Liver (tissue), 9 donors: ENCODE results near the gene ZMYND11. TPM values are rescaled to one million over a fixed set of nuclear protein-coding genes. Genes with fewer than 3 reads are reported as not detected.

Source experiments
- DNase-seq: peaks from one replicate; pipeline ENCODE4 v3.0.0-alpha.2; 2017; ENCODE audit warnings: low spot score
- H3K27ac ChIP-seq, 2 donors: one replicate each; pipeline ENCODE4 v1.7.0; 2013; ENCODE audit warnings: inconsistent platforms in 2 of 2, low read length in 2 of 2, control low read depth in 1 of 2, low read depth in 1 of 2, mild to moderate bottlenecking in 1 of 2
- H3K27me3 ChIP-seq, 4 donors: one replicate each; pipeline versions ENCODE4 v1.6.1 to v1.7.0; 2013; ENCODE audit warnings: low read length in 3 of 4, inconsistent platforms in 1 of 4, mild to moderate bottlenecking in 1 of 4, moderate library complexity in 1 of 4; ENCODE audit not compliant: control insufficient read depth in 4 of 4, insufficient read depth in 4 of 4
- H3K36me3 ChIP-seq, 4 donors: one replicate each; pipeline versions ENCODE4 v1.6.1 to v1.7.0; 2013; ENCODE audit warnings: low read length in 3 of 4, mild to moderate bottlenecking in 3 of 4, low read depth in 1 of 4, moderate library complexity in 1 of 4; ENCODE audit not compliant: control insufficient read depth in 4 of 4, insufficient read depth in 3 of 4
- H3K4me1 ChIP-seq, 4 donors: one replicate each; pipeline versions ENCODE4 v1.6.1 to v1.7.0; 2013; ENCODE audit warnings: low read length in 3 of 4, mild to moderate bottlenecking in 3 of 4, moderate library complexity in 1 of 4; ENCODE audit not compliant: control insufficient read depth in 4 of 4, insufficient read depth in 4 of 4
- H3K4me3 ChIP-seq, 3 donors: one replicate each; pipeline versions ENCODE4 v1.6.1 to v1.7.0; 2013; ENCODE audit warnings: low read length in 3 of 3, control low read depth in 1 of 3, low read depth in 1 of 3, mild to moderate bottlenecking in 1 of 3
- H3K9ac ChIP-seq, 2 donors: one replicate each; pipeline ENCODE4 v1.7.0; 2013; ENCODE audit warnings: low read length in 2 of 2, mild to moderate bottlenecking in 2 of 2, moderate library complexity in 2 of 2, control low read depth in 1 of 2, low read depth in 1 of 2
- H3K9me3 ChIP-seq, 4 donors: one replicate each; pipeline versions ENCODE4 v1.6.1 to v1.7.0; 2013; ENCODE audit warnings: low read length in 3 of 4; ENCODE audit not compliant: control insufficient read depth in 4 of 4
- CTCF ChIP-seq: fragments of 150-350 bp; IDR thresholded peaks from 2 replicates; pipeline ENCODE4 v1.5.1; 2017; ENCODE audit warnings: improper control_type of control experiment, low read depth, low read length; ENCODE audit not compliant: missing input control
- EGR1 ChIP-seq, 2 donors: IDR thresholded peaks; 2 replicates each; pipeline ENCODE4 v1.6.1; 2016 to 2018; ENCODE audit warnings: antibody characterized with exemption in 2 of 2, low read depth in 2 of 2
- FOXA1 ChIP-seq: IDR thresholded peaks from 2 replicates; pipeline ENCODE4 v1.6.1; 2016; ENCODE audit warnings: antibody characterized with exemption
- GABPA ChIP-seq, 2 donors: IDR thresholded peaks in 1 of 2; conservative IDR thresholded peaks in 1 of 2; 2 replicates each; pipeline ENCODE4 v1.6.1; 2016; ENCODE audit warnings: antibody characterized with exemption in 2 of 2, mild to moderate bottlenecking in 1 of 2, moderate library complexity in 1 of 2
- HNF4A ChIP-seq, 2 donors: conservative IDR thresholded peaks; 2 replicates each; pipeline ENCODE4 v1.6.1; 2016; ENCODE audit warnings: antibody characterized with exemption in 2 of 2, mild to moderate bottlenecking in 2 of 2
- HNF4G ChIP-seq: IDR thresholded peaks from 2 replicates; pipeline ENCODE4 v1.6.1; 2016; ENCODE audit warnings: antibody characterized with exemption
- NR2F2 ChIP-seq: IDR thresholded peaks from 2 replicates; pipeline ENCODE4 v1.6.1; 2016; ENCODE audit warnings: antibody characterized with exemption
- RAD21 ChIP-seq, 2 donors: IDR thresholded peaks; 2 replicates each; pipeline ENCODE4 v1.6.1; 2016; ENCODE audit warnings: antibody characterized with exemption in 2 of 2, mild to moderate bottlenecking in 2 of 2
- RXRA ChIP-seq, 2 donors: IDR thresholded peaks; 2 replicates each; pipeline ENCODE4 v1.6.1; 2017 to 2018; ENCODE audit warnings: antibody characterized with exemption in 2 of 2, mild to moderate bottlenecking in 1 of 2
- TAF1 ChIP-seq: conservative IDR thresholded peaks from 2 replicates; pipeline ENCODE4 v1.6.1; 2016; ENCODE audit warnings: antibody characterized with exemption, mild to moderate bottlenecking
- YY1 ChIP-seq: IDR thresholded peaks from 2 replicates; pipeline ENCODE4 v1.6.1; 2016; ENCODE audit warnings: antibody characterized with exemption, mild to moderate bottlenecking
- WGBS: extraction: QIAGEN DNeasy Blood & Tissue Kit; methylation state at CpG from one replicate; pipeline ENCODE4 v1.1.7; 2013; 5-methylcytosine and 5-hydroxymethylcytosine counted together
- polyA plus RNA-seq, 2 donors: library from polyadenylated mRNA; stranded (reverse) in 1 of 2; unstranded in 1 of 2; fragments of 200-250 nt in 1 of 2; fragments of >200 nt in 1 of 2; fragmentation: Nextera tagmentation in 1 of 2; extraction: Ambion mirVana in 1 of 2; gene quantifications; one replicate each; pipeline versions ENCODE4 v1.2.1 to v1.2.3, GENCODE V29; 2013 to 2015
- total RNA-seq, 2 donors: library from RNA; depleted of rRNA; stranded (reverse); fragments of >200 nt; gene quantifications; one replicate each; pipeline ENCODE4 v1.2.3, GENCODE V29; 2014
- TF ChIP-seq, protein P1 (sequence below): IDR thresholded peaks from 2 replicates; pipeline ENCODE4 v1.6.1; 2016; ENCODE audit warnings: antibody characterized with exemption, mild to moderate bottlenecking
- TF ChIP-seq, protein P2 (sequence below): IDR thresholded peaks from 2 replicates; pipeline ENCODE4 v1.6.1; 2016; ENCODE audit warnings: antibody characterized with exemption
- TF ChIP-seq, protein P3 (sequence below): IDR thresholded peaks from 2 replicates; pipeline ENCODE4 v1.6.1; 2016; ENCODE audit warnings: antibody characterized with exemption
- TF ChIP-seq, protein P4 (sequence below): IDR thresholded peaks from 2 replicates; pipeline ENCODE4 v1.6.1; 2016; ENCODE audit warnings: antibody characterized with exemption
- donor health status: healthy.
- donor health status: healthy.
- donor health status: healthy.
- donor health status: healthy.
- donor health status: healthy.

The ZMYND11 gene
- total and polyA plus RNA-seq, 4 donors = 13.2 to 34.3 (median 16.9) TPM

- no peak for DNase-seq
- H3K27me3 ChIP-seq = no peaks in the 10 kb centered on the region
- H3K9me3 ChIP-seq = no peaks in the 10 kb centered on the region
- 97% methylated on average over 4 of the region's 4 CpGs for WGBS
- TF ChIP-seq CTCF = no peak
- TF ChIP-seq, protein P1, sequence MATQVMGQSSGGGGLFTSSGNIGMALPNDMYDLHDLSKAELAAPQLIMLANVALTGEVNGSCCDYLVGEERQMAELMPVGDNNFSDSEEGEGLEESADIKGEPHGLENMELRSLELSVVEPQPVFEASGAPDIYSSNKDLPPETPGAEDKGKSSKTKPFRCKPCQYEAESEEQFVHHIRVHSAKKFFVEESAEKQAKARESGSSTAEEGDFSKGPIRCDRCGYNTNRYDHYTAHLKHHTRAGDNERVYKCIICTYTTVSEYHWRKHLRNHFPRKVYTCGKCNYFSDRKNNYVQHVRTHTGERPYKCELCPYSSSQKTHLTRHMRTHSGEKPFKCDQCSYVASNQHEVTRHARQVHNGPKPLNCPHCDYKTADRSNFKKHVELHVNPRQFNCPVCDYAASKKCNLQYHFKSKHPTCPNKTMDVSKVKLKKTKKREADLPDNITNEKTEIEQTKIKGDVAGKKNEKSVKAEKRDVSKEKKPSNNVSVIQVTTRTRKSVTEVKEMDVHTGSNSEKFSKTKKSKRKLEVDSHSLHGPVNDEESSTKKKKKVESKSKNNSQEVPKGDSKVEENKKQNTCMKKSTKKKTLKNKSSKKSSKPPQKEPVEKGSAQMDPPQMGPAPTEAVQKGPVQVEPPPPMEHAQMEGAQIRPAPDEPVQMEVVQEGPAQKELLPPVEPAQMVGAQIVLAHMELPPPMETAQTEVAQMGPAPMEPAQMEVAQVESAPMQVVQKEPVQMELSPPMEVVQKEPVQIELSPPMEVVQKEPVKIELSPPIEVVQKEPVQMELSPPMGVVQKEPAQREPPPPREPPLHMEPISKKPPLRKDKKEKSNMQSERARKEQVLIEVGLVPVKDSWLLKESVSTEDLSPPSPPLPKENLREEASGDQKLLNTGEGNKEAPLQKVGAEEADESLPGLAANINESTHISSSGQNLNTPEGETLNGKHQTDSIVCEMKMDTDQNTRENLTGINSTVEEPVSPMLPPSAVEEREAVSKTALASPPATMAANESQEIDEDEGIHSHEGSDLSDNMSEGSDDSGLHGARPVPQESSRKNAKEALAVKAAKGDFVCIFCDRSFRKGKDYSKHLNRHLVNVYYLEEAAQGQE = no peak
- TF ChIP-seq EGR1 (IDR thresholded peaks at IDR 0.05; ENCODE audit: low read depth in 2 of 2) = no peak
- no peak for TF ChIP-seq HNF4A (conservative IDR thresholded peaks at IDR 0.05)
- TF ChIP-seq, protein P2, sequence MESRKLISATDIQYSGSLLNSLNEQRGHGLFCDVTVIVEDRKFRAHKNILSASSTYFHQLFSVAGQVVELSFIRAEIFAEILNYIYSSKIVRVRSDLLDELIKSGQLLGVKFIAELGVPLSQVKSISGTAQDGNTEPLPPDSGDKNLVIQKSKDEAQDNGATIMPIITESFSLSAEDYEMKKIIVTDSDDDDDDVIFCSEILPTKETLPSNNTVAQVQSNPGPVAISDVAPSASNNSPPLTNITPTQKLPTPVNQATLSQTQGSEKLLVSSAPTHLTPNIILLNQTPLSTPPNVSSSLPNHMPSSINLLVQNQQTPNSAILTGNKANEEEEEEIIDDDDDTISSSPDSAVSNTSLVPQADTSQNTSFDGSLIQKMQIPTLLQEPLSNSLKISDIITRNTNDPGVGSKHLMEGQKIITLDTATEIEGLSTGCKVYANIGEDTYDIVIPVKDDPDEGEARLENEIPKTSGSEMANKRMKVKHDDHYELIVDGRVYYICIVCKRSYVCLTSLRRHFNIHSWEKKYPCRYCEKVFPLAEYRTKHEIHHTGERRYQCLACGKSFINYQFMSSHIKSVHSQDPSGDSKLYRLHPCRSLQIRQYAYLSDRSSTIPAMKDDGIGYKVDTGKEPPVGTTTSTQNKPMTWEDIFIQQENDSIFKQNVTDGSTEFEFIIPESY = no peak
- TF ChIP-seq, protein P3, sequence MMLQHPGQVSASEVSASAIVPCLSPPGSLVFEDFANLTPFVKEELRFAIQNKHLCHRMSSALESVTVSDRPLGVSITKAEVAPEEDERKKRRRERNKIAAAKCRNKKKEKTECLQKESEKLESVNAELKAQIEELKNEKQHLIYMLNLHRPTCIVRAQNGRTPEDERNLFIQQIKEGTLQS = no peak
- no peak for TF ChIP-seq TAF1
- TF ChIP-seq NR2F2 = no peak
- TF ChIP-seq HNF4G = no peak
- TF ChIP-seq RAD21 (IDR thresholded peaks at IDR 0.05) = no peak
- TF ChIP-seq GABPA (IDR thresholded peaks at IDR 0.05 in 1 of 2, conservative IDR thresholded peaks at IDR 0.05 in 1 of 2) = no peak
- TF ChIP-seq YY1 = no peak
- TF ChIP-seq RXRA (IDR thresholded peaks at IDR 0.05) = no peak
- no peak for TF ChIP-seq FOXA1
- H3K27ac ChIP-seq = no peak overlapping the region
- H3K4me3 ChIP-seq = no peak overlapping the region
- H3K9ac ChIP-seq = no peak overlapping the region
- no peaks in the 10 kb centered on the region for H3K4me1 ChIP-seq
- peaks cover 6 to 46% (median 24%) of the 10 kb centered on the region in 4 donors for H3K36me3 ChIP-seq
Observed at GRCh38 chr10:247480-247879, 112.2 kb downstream of the ZMYND11 start.

DNA sequence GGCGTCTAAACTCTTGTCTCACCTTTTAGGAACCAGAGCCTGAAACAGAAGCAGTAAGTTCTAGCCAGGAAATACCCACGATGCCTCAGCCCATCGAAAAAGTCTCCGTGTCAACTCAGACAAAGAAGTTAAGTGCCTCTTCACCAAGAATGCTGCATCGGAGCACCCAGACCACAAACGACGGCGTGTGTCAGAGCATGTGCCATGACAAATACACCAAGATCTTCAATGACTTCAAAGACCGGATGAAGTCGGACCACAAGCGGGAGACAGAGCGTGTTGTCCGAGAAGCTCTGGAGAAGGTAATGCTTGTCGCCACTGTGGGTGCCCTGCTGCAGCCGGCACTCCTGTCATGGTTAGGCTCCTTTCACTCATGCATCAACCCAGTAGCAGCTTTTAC is 113.1 kb downstream of the ZMYND11 start:
- DNase-seq = no peak
- no peak overlapping the region for H3K27ac ChIP-seq
- no peaks in the 10 kb centered on the region for H3K27me3 ChIP-seq
- peaks cover 6 to 45% (median 26%) of the 10 kb centered on the region in 4 donors for H3K36me3 ChIP-seq
- no peak for TF ChIP-seq TAF1
- TF ChIP-seq, protein P4, sequence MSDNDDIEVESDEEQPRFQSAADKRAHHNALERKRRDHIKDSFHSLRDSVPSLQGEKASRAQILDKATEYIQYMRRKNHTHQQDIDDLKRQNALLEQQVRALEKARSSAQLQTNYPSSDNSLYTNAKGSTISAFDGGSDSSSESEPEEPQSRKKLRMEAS = no peak
- TF ChIP-seq, protein P1 = no peak
- no peak for TF ChIP-seq YY1
- TF ChIP-seq, protein P2 = no peak
- no peak overlapping the region for H3K4me3 ChIP-seq
- WGBS = 97% methylated on average over 15 of the region's 15 CpGs
- no peaks in the 10 kb centered on the region for H3K4me1 ChIP-seq
- no peaks in the 10 kb centered on the region for H3K9me3 ChIP-seq
- H3K9ac ChIP-seq = no peak overlapping the region
